Brain microvascular endothelial cell (primary cell): Measurements from ENCODE around the gene HS3ST3B1.

ENCODE experiments used
- DNase-seq: peaks from one replicate; pipeline ENCODE4 v3.0.0-alpha.2; 2020
- H3K27ac ChIP-seq: fragments of 250-450 bp; sonication (Bioruptor Pico); 2 replicates; pipeline ENCODE4 v1.5.1; 2020; ENCODE audit warnings: mild to moderate bottlenecking, moderate library complexity
- H3K27me3 ChIP-seq: fragments of 250-450 bp; sonication (Bioruptor Pico); replicated peaks from 2 replicates; pipeline ENCODE4 v1.5.1; 2020; ENCODE audit warnings: mild to moderate bottlenecking
- H3K36me3 ChIP-seq: fragments of 250-450 bp; sonication (Bioruptor Pico); replicated peaks from 2 replicates; pipeline ENCODE4 v1.5.1; 2020; ENCODE audit warnings: mild to moderate bottlenecking
- H3K4me3 ChIP-seq: 2 replicates; pipeline ENCODE4 v1.5.1; 2011; ENCODE audit warnings: low read depth, mild to moderate bottlenecking, control low read depth, low read length, moderate library complexity
- in situ Hi-C: cut with HindIII; loops from 2 replicates; pipeline ENCODE4 v1.10.0; 2017; ENCODE audit warnings: low sequenced_read_pairs, low pct_ligation_motif_present
- TF ChIP-seq, protein P1 (sequence below): IDR thresholded peaks from 2 replicates; pipeline ENCODE4 v1.5.1; 2011; ENCODE audit warnings: low read depth, mild to moderate bottlenecking, moderate library complexity, low read length, control low read depth, inconsistent platforms; ENCODE audit errors: missing control alignments

HS3ST3B1 gene

GRCh38 chr17:14304773-14305517, 4.1 kb downstream of the HS3ST3B1 start:
- in situ Hi-C loops, result loop anchor here (25.0 kb wide), 1 partner anchor 718 kb away; no protein-coding TSS in a partner anchor
- no peaks in the 10 kb centered on the region for H3K27me3 ChIP-seq
- H3K4me3 ChIP-seq, result peak overlapping the region; percentile 90
- TF ChIP-seq, protein P1, sequence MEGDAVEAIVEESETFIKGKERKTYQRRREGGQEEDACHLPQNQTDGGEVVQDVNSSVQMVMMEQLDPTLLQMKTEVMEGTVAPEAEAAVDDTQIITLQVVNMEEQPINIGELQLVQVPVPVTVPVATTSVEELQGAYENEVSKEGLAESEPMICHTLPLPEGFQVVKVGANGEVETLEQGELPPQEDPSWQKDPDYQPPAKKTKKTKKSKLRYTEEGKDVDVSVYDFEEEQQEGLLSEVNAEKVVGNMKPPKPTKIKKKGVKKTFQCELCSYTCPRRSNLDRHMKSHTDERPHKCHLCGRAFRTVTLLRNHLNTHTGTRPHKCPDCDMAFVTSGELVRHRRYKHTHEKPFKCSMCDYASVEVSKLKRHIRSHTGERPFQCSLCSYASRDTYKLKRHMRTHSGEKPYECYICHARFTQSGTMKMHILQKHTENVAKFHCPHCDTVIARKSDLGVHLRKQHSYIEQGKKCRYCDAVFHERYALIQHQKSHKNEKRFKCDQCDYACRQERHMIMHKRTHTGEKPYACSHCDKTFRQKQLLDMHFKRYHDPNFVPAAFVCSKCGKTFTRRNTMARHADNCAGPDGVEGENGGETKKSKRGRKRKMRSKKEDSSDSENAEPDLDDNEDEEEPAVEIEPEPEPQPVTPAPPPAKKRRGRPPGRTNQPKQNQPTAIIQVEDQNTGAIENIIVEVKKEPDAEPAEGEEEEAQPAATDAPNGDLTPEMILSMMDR, result no peak
- H3K27ac ChIP-seq, result no peak overlapping the region
- no peak for DNase-seq
- no peaks in the 10 kb centered on the region for H3K36me3 ChIP-seq

DNA sequence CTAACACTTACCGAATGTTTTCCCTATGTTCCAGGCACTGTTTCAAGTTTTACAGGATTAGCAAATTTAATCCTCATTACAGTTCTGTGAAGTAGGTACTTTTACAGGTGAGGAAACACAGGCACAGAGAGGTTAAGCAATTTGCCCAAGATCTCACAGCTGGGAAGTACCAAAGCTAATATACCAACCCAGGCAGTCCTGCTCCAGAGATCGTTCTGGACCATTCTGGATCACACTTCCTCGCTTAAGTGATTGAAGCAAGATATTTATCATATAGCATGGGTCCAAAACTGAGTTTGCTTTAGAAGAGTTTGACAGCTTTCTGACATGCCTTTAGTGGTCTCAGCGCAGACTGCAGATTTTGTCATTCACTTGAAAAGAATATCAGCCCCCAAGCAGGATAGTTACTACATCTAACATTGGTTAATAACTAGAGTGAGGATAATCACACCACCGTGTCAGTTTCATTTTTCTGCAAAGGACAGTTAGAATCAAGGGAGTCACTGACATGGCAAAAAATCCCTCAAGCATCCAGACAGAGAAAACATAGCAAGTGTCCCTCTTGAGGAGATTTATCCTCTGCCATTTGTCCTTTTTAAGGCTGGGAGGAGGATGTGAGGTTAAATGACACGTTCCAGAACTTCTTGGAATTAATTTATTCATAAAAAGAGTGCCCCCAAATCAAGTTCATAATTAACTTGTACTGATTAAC, 5.1 kb downstream of the HS3ST3B1 start:
- Histone ChIP-seq H3K36me3 (no peaks in the 10 kb centered on the region), H3K4me3 (no peak overlapping the region), H3K27me3 (no peaks in the 10 kb centered on the region), H3K27ac (no peak overlapping the region)
- TF ChIP-seq, protein P1, result no peak
- no peak for DNase-seq
- in situ Hi-C loops, result loop anchor here (25.0 kb wide), 1 partner anchor 719 kb away; no protein-coding TSS in a partner anchor

DNA sequence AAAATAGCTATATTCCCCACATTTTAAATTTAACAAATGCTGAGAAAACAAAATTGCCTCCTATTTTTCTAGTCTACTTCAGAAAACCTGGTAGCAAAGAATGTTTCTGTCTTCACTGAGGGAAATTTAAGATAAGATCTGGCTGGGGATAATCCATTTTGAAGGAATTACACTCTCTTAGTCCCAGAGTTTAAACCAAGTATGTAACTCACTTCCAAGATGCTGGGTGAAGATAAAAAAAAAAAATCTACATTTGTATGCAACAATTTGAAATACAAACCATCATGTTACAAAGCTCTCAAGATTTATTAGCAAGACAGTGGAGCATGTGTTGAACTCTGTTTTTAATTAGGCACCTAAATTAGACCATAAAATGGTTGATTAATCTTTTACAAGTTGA, 5.7 kb downstream of the HS3ST3B1 start:
- no peak overlapping the region for H3K4me3 ChIP-seq
- in situ Hi-C loops, result loop anchor here (25.0 kb wide), 1 partner anchor 719 kb away; no protein-coding TSS in a partner anchor

DNA sequence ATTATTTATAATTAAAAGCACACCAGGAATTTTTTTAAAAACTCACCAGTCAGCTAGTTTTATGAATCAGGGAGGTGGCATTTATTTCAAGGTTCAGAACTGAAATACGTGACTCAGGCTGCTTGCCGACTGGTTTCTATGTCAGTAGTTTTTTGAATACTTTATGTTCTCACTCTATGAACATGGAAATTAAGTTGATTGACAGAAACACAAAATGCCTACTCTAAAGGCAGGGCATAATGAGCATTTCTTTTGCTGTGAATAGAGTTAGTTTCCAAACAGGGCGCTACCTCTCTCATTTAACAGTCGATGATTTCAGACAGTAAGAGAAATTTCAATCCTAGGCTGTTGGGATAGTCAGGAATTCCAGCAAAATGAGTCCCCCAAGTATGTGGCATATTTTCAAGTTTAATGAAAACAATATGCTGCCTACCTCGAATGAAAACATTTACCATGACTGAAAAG, 6.7 kb downstream of the HS3ST3B1 start:
- Histone ChIP-seq H3K4me3 (peak overlapping the region; percentile 38), H3K27ac (peak overlapping the region; percentile 75), H3K36me3 (no peaks in the 10 kb centered on the region), H3K27me3 (no peaks in the 10 kb centered on the region)
- TF ChIP-seq, protein P1, result no peak
- in situ Hi-C loops, result loop anchor here (25.0 kb wide), 1 partner anchor 720 kb away; no protein-coding TSS in a partner anchor
- peak; percentile 71 for DNase-seq

More for the DNA sequence above, 5.7 kb downstream of the HS3ST3B1 start:
- no peak for DNase-seq
- H3K27ac ChIP-seq, result no peak overlapping the region
- no peaks in the 10 kb centered on the region for H3K27me3 ChIP-seq
- TF ChIP-seq, protein P1, result no peak
- H3K36me3 ChIP-seq, result no peaks in the 10 kb centered on the region

DNA sequence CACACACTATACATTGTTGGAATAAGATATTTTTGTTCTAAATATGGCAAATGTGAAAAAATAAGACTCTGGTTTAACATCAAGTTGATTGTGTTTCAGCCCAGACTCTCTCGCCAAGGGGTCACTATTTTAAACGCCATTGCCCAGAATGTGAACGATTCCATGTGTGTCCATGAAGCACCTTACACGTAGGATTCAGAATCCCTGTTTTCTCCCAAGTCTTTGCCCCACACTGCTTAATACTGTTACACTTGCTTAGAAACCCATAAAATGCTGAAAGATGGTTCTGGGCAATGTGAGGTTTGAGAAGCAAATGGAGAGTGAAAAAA, 7.7 kb downstream of the HS3ST3B1 start:
- Histone ChIP-seq H3K36me3 (no peaks in the 10 kb centered on the region), H3K4me3 (peak overlapping the region; percentile 55), H3K27me3 (no peaks in the 10 kb centered on the region), H3K27ac (peak overlapping the region; percentile 75)
- DNase-seq, result no peak
- TF ChIP-seq, protein P1, result no peak
- in situ Hi-C loops, result loop anchor here (25.0 kb wide), 1 partner anchor 721 kb away; no protein-coding TSS in a partner anchor
